ENCODE results near the gene CTIF. TPM values are rescaled to one million over a fixed set of nuclear protein-coding genes. Genes with fewer than 3 reads are reported as not detected.

CTIF gene
- total RNA-seq, 1 donor from 2014 or later = 12.6 TPM

DNA sequence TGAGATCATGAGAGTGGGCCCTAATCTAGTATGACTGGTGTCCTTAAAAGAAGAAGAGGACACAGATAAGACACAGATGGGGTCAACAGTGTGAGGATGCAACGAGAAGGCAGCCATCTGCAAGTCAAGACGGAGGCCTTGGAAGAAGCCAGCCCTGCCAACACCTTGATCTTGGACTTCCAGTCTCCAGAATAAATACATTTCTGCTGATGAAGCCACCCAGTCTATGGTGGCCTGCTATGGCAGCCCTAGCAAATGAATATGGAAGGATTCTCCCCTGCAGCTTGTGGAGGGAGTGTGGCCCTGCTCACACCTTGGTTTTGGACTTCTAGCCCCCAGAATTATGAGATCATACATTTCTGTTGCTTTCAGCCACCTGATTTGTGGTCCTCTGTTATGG, 12.3 kb downstream of the CTIF start:
- no peak for DNase-seq (ENCODE audit: low read depth in 2 of 2)

GRCh38 chr18:48552130-48552529, 13.3 kb downstream of the CTIF start:
- DNase-seq (ENCODE audit: low read depth in 2 of 2) = no peak

GRCh38 chr18:48553236-48553635, 14.4 kb downstream of the CTIF start:
- no peak for DNase-seq (ENCODE audit: low read depth in 2 of 2)

GRCh38 chr18:48554610-48555400, 16.0 kb downstream of the CTIF start:
- DNase-seq (ENCODE audit: low read depth in 2 of 2) = no peak

DNA sequence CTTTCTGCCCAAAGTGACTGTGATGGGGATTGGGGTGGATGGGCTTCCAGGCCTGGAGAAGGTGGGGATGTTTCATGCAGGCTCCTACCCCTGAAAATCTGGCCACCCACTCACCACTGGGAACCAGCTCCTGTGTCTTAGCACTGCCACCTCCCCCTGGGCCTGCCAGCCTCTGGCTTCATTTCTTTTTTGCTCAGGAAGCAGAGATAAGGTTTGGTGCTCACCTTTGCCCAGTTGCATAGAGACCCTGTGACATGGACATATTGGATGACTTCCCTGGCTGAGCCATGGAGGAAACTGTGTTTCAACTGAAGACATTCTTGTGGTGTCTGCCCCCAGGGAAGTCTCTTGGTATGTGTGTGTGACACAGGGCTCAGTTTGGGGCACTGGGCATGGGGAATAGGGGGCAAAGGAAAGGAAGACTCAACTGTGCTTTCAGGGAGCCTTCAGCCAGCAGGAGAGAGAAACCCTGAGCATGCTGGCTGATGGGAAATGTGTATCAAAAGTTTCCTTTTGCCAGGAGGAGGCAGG, 16.7 kb downstream of the CTIF start:
- no peak for DNase-seq (ENCODE audit: low read depth in 2 of 2)

GRCh38 chr18:48557640-48558174, 18.9 kb downstream of the CTIF start:
- DNase-seq (ENCODE audit: low read depth in 2 of 2) = no peak

GRCh38 chr18:48558248-48558647, 19.4 kb downstream of the CTIF start:
- DNase-seq (ENCODE audit: low read depth in 2 of 2) = no peak

GRCh38 chr18:48560491-48560890, 21.7 kb downstream of the CTIF start:
- DNase-seq (ENCODE audit: low read depth in 2 of 2) = no peak

DNA sequence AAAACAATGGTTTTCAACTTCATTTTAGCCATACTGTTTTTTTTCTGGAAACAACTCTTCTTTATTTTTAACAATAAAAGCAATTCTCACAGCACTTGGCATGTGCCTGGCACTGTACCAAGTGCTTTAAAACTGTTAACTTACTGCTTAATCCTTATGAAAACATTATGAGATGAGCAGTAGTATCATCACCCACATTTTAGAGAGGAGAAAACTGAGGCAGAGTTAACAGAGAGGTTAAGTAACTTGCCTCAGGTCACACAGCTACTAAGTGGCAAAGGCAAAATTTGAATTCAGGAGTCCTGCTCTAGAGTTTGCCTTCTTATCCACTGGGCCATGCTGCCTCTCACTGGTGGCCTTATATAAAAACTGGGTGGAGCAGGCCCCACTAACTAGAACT, 23.2 kb downstream of the CTIF start:
- peak in 1 of 2 donors; percentile 25 for DNase-seq (ENCODE audit: low read depth in 2 of 2)

GRCh38 chr18:48563027-48563426, 24.2 kb downstream of the CTIF start:
- peak in 1 of 2 donors; percentile 83 for DNase-seq (ENCODE audit: low read depth in 2 of 2)

DNA sequence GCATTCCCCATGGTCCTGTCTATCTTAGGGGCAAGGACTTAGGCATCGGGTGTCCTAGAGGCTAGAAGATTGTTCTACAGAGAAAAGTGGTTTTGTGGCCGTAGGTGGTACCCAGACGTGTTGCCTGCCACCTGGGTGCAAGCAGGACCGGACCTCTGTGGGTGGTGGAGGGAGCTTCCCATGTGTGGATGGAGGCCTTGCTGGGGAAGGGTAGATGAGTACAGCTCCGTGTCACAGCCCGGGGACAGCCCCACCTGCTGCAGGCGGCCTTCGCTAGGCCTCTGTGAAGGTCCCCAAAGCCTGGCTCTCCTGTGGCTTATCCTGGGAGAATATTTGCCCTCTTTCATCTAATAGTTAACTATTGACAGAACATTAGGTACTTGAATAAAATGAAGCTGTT, 25.3 kb downstream of the CTIF start:
- DNase-seq (ENCODE audit: low read depth in 2 of 2) = no peak

GRCh38 chr18:48565105-48565504, 26.3 kb downstream of the CTIF start:
- DNase-seq (ENCODE audit: low read depth in 2 of 2) = peak in 1 of 2 donors; percentile 89

GRCh38 chr18:48566589-48566988, 27.8 kb downstream of the CTIF start:
- DNase-seq (ENCODE audit: low read depth in 2 of 2) = no peak

GRCh38 chr18:48567388-48567787, 28.6 kb downstream of the CTIF start:
- no peak for DNase-seq (ENCODE audit: low read depth in 2 of 2)

- no peak for DNase-seq (ENCODE audit: low read depth in 2 of 2)
These were observed 30.5 kb downstream of the CTIF start for GRCh38 chr18:48569139-48569914.

- no peak for DNase-seq (ENCODE audit: low read depth in 2 of 2)
These were observed 31.1 kb downstream of the CTIF start for GRCh38 chr18:48569915-48570264.

DNA sequence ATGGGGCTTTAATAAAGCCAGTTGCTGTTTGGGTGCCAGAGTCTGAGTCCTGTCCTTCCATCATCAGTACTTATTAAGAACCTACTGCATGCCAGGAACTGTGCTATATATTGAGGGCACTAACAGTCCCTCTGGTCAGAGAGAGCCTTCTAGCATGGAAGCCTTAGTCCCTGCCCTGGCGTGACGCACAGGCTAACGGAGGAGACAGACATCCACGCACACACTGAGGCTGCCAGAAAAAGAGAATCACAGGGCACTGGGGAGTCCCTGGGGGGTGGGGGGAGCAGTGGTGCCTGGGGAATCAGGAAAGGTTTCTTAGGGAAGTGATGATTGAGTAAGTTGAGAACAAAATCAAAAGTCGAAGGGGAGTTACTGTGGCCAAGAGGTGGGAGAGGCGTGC, 31.5 kb downstream of the CTIF start:
- DNase-seq (ENCODE audit: low read depth in 2 of 2) = no peak

GRCh38 chr18:48571639-48572384, 33.0 kb downstream of the CTIF start:
- no peak for DNase-seq (ENCODE audit: low read depth in 2 of 2)

- no peak for DNase-seq (ENCODE audit: low read depth in 2 of 2)
These were observed 33.7 kb downstream of the CTIF start for GRCh38 chr18:48572402-48573126.

- DNase-seq (ENCODE audit: low read depth in 2 of 2) = no peak
These were observed 34.9 kb downstream of the CTIF start for GRCh38 chr18:48573632-48574283.

Data from dermis microvascular lymphatic vessel endothelial cell (primary cell).